HepG2 (cell line): ENCODE measurements around the gene CREG2. TPM values are rescaled to one million over a fixed set of nuclear protein-coding genes. Genes with fewer than 3 reads are reported as not detected.

Experiments used
- ATF6 ChIP-seq: sonication (generic); formaldehyde crosslinking; conservative IDR thresholded peaks from 2 replicates; pipeline ENCODE4 v1.4.0; 2020; ENCODE audit warnings: missing genetic modification reagents
- E2F1 ChIP-seq: sonication (generic); formaldehyde crosslinking; IDR thresholded peaks from 2 replicates; pipeline ENCODE4 v1.5.0; 2020; ENCODE audit warnings: missing genetic modification reagents
- ESRRA ChIP-seq: sonication (generic); formaldehyde crosslinking; IDR thresholded peaks from 2 replicates; pipeline ENCODE4 v1.5.1; 2020; ENCODE audit warnings: mild to moderate bottlenecking, low read depth, missing genetic modification reagents
- FOXC1 ChIP-seq: sonication (generic); formaldehyde crosslinking; IDR thresholded peaks from 2 replicates; pipeline ENCODE4 v1.8.0; 2022; ENCODE audit warnings: mild to moderate bottlenecking, missing genetic modification reagents, borderline replicate concordance
- MAFG ChIP-seq: sonication (generic); formaldehyde crosslinking; IDR thresholded peaks from 2 replicates; pipeline ENCODE4 v1.5.1; 2020; ENCODE audit warnings: mild to moderate bottlenecking, missing genetic modification reagents
- NCOA2 ChIP-seq: sonication (generic); formaldehyde crosslinking; IDR thresholded peaks from 2 replicates; pipeline ENCODE4 v1.8.0; 2022; ENCODE audit warnings: inconsistent platforms
- NFE2L1 ChIP-seq: sonication (generic); formaldehyde crosslinking; IDR thresholded peaks from 2 replicates; pipeline ENCODE4 v1.4.0; 2020; ENCODE audit warnings: missing genetic modification reagents, mild to moderate bottlenecking, borderline replicate concordance
- NR2C2 ChIP-seq: sonication (generic); formaldehyde crosslinking; IDR thresholded peaks from 2 replicates; pipeline ENCODE4 v1.4.0; 2020; ENCODE audit warnings: missing genetic modification reagents, mild to moderate bottlenecking, moderate library complexity, borderline replicate concordance
- PITX1 ChIP-seq: sonication (generic); formaldehyde crosslinking; IDR thresholded peaks from 2 replicates; pipeline ENCODE4 v1.5.1; 2020; ENCODE audit warnings: mild to moderate bottlenecking, missing genetic modification reagents
- SALL1 ChIP-seq: sonication (generic); formaldehyde crosslinking; IDR thresholded peaks from 2 replicates; pipeline ENCODE4 v1.8.0; 2022; ENCODE audit warnings: mild to moderate bottlenecking, missing genetic modification reagents
- SPEN ChIP-seq: sonication (generic); formaldehyde crosslinking; IDR thresholded peaks from 2 replicates; pipeline ENCODE4 v1.5.1; 2020; ENCODE audit warnings: low read depth, mild to moderate bottlenecking, missing genetic modification reagents
- ZBTB34 ChIP-seq: sonication (generic); formaldehyde crosslinking; IDR thresholded peaks from 2 replicates; pipeline ENCODE4 v1.8.0; 2022; ENCODE audit warnings: mild to moderate bottlenecking, missing genetic modification reagents
- ZFP36L1 ChIP-seq: sonication (generic); formaldehyde crosslinking; IDR thresholded peaks from 2 replicates; pipeline ENCODE4 v1.8.0; 2022; ENCODE audit warnings: mild to moderate bottlenecking, missing genetic modification reagents, moderate library complexity
- ZNF251 ChIP-seq: sonication (generic); formaldehyde crosslinking; IDR thresholded peaks from 2 replicates; pipeline ENCODE4 v1.9.0; 2021; ENCODE audit warnings: mild to moderate bottlenecking, missing genetic modification reagents
- ZNF432 ChIP-seq: sonication (generic); formaldehyde crosslinking; IDR thresholded peaks from 2 replicates; pipeline ENCODE4 v1.5.0; 2020; ENCODE audit warnings: missing genetic modification reagents, mild to moderate bottlenecking, borderline replicate concordance
- ZNF546 ChIP-seq: sonication (generic); formaldehyde crosslinking; conservative IDR thresholded peaks from 2 replicates; pipeline ENCODE4 v1.8.1; 2023; ENCODE audit warnings: mild to moderate bottlenecking, missing genetic modification reagents
- ZNF605 ChIP-seq: sonication (generic); formaldehyde crosslinking; IDR thresholded peaks from 2 replicates; pipeline ENCODE4 v1.8.0; 2022; ENCODE audit warnings: mild to moderate bottlenecking, missing genetic modification reagents
- ZNF724P ChIP-seq: sonication (generic); formaldehyde crosslinking; IDR thresholded peaks from 2 replicates; pipeline ENCODE4 v1.8.0; 2022; ENCODE audit warnings: missing genetic modification reagents, borderline replicate concordance
- ZNF776 ChIP-seq: sonication (generic); formaldehyde crosslinking; IDR thresholded peaks from 2 replicates; pipeline ENCODE4 v1.4.0; 2020; ENCODE audit warnings: mild to moderate bottlenecking, missing genetic modification reagents
- polyA plus RNA-seq, 8 experiments: library from polyadenylated mRNA; depleted of rRNA in 3 of 8; stranded (reverse) in 7 of 8; unstranded in 1 of 8; fragments of >200 nt; fragmentation: Illumina TruSeq in 4 of 8; extraction: Trizol in 4 of 8; gene quantifications; 2 replicates each; pipeline versions ENCODE4 v1.2.1 to v1.2.3, GENCODE V29; 2011 to 2016; ENCODE audit warnings: low read depth in 4 of 8, missing spikeins in 1 of 8, mixed read lengths in 1 of 8; ENCODE audit not compliant: insufficient read depth in 1 of 8
- total RNA-seq, 5 experiments: library from RNA; depleted of rRNA; stranded (reverse); fragments of >200 nt; fragmentation: Illumina TruSeq; extraction: Trizol; gene quantifications; 2 replicates each; pipeline ENCODE4 v1.2.3, GENCODE V29; 2016; ENCODE audit warnings: low read depth in 1 of 5
- TF ChIP-seq, protein P1 (sequence below): IDR thresholded peaks from 2 replicates; pipeline ENCODE4 v1.6.1; 2016; ENCODE audit warnings: low read depth, missing genetic modification reagents, missing compliant biosample characterization

Gene CREG2
- total and polyA plus RNA-seq, 2 of the 13 experiments (the other 11 are each of a cell fraction or from before 2014, with no cell fraction given) = 0.18 to 0.26 TPM

- TF ChIP-seq FOXC1 (CRISPR knock-in tag) (0 out of 2 replicates have a peak, but pooled peaks have one; percentile 35), MAFG (no peak), PITX1 (peak; percentile 52; the same call in 1 of the 2 replicates), ZNF251 (CRISPR knock-in tag) (no peak), NR2C2 (CRISPR knock-in tag) (no peak), ZNF776 (CRISPR knock-in tag) (0 out of 2 replicates have a peak, but pooled peaks have one; percentile 54), ATF6 (no peak), SPEN (peak; percentile 52), ZNF546 (CRISPR knock-in tag) (no peak), E2F1 (CRISPR knock-in tag) (no peak), ZNF432 (CRISPR knock-in tag) (no peak), ZNF724P (CRISPR knock-in tag) (no peak), SALL1 (peak; percentile 59), NFE2L1 (CRISPR knock-in tag) (no peak), ESRRA (CRISPR knock-in tag) (no peak), NCOA2 (no peak), ZFP36L1 (CRISPR knock-in tag) (no peak), ZBTB34 (CRISPR knock-in tag) (peak; percentile 66; the same call in 1 of the 2 replicates), ZNF605 (CRISPR knock-in tag) (no peak)
- TF ChIP-seq, protein P1, sequence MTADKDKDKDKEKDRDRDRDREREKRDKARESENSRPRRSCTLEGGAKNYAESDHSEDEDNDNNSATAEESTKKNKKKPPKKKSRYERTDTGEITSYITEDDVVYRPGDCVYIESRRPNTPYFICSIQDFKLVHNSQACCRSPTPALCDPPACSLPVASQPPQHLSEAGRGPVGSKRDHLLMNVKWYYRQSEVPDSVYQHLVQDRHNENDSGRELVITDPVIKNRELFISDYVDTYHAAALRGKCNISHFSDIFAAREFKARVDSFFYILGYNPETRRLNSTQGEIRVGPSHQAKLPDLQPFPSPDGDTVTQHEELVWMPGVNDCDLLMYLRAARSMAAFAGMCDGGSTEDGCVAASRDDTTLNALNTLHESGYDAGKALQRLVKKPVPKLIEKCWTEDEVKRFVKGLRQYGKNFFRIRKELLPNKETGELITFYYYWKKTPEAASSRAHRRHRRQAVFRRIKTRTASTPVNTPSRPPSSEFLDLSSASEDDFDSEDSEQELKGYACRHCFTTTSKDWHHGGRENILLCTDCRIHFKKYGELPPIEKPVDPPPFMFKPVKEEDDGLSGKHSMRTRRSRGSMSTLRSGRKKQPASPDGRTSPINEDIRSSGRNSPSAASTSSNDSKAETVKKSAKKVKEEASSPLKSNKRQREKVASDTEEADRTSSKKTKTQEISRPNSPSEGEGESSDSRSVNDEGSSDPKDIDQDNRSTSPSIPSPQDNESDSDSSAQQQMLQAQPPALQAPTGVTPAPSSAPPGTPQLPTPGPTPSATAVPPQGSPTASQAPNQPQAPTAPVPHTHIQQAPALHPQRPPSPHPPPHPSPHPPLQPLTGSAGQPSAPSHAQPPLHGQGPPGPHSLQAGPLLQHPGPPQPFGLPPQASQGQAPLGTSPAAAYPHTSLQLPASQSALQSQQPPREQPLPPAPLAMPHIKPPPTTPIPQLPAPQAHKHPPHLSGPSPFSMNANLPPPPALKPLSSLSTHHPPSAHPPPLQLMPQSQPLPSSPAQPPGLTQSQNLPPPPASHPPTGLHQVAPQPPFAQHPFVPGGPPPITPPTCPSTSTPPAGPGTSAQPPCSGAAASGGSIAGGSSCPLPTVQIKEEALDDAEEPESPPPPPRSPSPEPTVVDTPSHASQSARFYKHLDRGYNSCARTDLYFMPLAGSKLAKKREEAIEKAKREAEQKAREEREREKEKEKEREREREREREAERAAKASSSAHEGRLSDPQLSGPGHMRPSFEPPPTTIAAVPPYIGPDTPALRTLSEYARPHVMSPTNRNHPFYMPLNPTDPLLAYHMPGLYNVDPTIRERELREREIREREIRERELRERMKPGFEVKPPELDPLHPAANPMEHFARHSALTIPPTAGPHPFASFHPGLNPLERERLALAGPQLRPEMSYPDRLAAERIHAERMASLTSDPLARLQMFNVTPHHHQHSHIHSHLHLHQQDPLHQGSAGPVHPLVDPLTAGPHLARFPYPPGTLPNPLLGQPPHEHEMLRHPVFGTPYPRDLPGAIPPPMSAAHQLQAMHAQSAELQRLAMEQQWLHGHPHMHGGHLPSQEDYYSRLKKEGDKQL (CRISPR knock-in tag) = no peak
Observed at GRCh38 chr2:101387151-101387834, at the start of gene CREG2 (continued).
